Stimulated activated effector memory CD8-positive, alpha-beta T cell treated with anti-CD3 and anti-CD28 coated beads, Interleukin-12 subunit alpha, Interleukin-12 subunit beta, amount 100 ng/mL, for 72 hours (primary cell): ENCODE measurements around the gene GBGT1.

Experiments
- ATAC-seq: fragments of 150-1000 bp; cut with Tn5 transposase; 2 replicates; pipeline ENCODE4 v1.10.0; 2021
- DNase-seq, 2 donors: peaks; one replicate each; pipeline ENCODE4 v3.0.0; 2021 to 2022; ENCODE audit warnings: low spot score in 2 of 2
- H3K27ac Mint-ChIP-seq: one replicate; pipeline ENCODE4 v1.8.0; 2022; ENCODE audit warnings: mild to moderate bottlenecking, mixed read lengths
- H3K36me3 Mint-ChIP-seq: one replicate; pipeline ENCODE4 v1.8.0; 2022; ENCODE audit warnings: mild to moderate bottlenecking, mixed read lengths
- H3K4me1 Mint-ChIP-seq: one replicate; pipeline ENCODE4 v1.8.0; 2022; ENCODE audit warnings: mixed read lengths
- H3K4me3 Mint-ChIP-seq: one replicate; pipeline ENCODE4 v1.8.0; 2022; ENCODE audit warnings: mild to moderate bottlenecking, mixed read lengths
- H3K9me3 Mint-ChIP-seq: one replicate; pipeline ENCODE4 v1.8.0; 2022; ENCODE audit warnings: mixed read lengths

GBGT1 gene

DNA sequence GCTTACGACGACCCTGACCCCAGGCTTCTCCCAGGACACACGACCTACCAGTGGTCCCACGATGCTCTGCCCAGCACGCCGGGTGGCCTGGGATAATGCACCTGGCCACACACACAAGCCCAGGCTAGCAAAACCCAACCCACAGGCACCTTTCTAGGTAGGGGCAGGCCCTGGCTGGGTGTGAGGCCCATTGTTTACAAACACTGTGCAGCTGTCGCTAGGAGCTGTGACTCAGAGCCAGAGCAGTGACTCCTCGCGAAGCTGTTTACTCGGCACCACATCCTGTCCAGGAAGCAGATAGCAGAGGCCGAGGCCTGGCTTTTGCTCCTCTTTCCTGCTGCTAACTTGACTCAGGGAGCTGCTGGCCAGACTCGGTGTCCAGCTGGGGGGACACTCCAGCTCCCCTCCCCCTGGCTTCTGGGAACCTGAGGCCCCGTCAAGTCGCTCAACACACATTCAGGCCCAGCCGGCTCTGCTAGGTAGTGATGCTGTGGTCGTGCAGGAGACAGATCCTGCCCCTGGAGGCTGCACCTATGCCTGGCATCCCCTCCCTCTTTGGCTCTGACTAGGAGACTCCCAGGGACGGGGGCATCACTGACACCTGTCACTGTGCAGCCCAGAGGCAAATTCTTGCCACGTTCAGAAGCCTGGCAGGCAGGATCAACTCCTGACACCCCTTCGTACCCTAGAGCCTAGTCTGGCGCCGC is 29.9 kb downstream of the GBGT1 start:
- peak; percentile 71 to 92 for DNase-seq
- H3K27ac Mint-ChIP-seq = peak overlapping the region; percentile 100
- H3K36me3 Mint-ChIP-seq = peaks cover 74% of the 10 kb centered on the region
- peak overlapping the region; percentile 94 for H3K4me3 Mint-ChIP-seq
- peak; percentile 90 for ATAC-seq
- peaks cover 85% of the 10 kb centered on the region for H3K4me1 Mint-ChIP-seq
- H3K9me3 Mint-ChIP-seq = no peaks in the 10 kb centered on the region

- H3K27ac Mint-ChIP-seq = peak overlapping the region; percentile 100
- no peak for ATAC-seq
- H3K4me3 Mint-ChIP-seq = peak overlapping the region; percentile 94
- DNase-seq = no peak
- H3K9me3 Mint-ChIP-seq = no peaks in the 10 kb centered on the region
- peaks cover 82% of the 10 kb centered on the region for H3K36me3 Mint-ChIP-seq
- H3K4me1 Mint-ChIP-seq = peaks cover 88% of the 10 kb centered on the region
These were observed 31.5 kb downstream of the GBGT1 start for GRCh38 chr9:133132174-133132573.

GRCh38 chr9:133131506-133131905 is 32.2 kb downstream of the GBGT1 start:
- DNase-seq (no peak), ATAC-seq (no peak)
- Mint-ChIP-seq H3K36me3 (peaks cover 85% of the 10 kb centered on the region), H3K4me3 (peak overlapping the region; percentile 94), H3K9me3 (no peaks in the 10 kb centered on the region), H3K27ac (peak overlapping the region; percentile 100), H3K4me1 (peaks cover 91% of the 10 kb centered on the region)

GRCh38 chr9:133130685-133131244 is 32.9 kb downstream of the GBGT1 start:
- Mint-ChIP-seq H3K9me3 (no peaks in the 10 kb centered on the region), H3K4me1 (peaks cover 92% of the 10 kb centered on the region), H3K27ac (peak overlapping the region; percentile 100), H3K36me3 (peaks cover 88% of the 10 kb centered on the region), H3K4me3 (peak overlapping the region; percentile 94)
- ATAC-seq (peak; percentile 43), DNase-seq (peak in 1 of 2 donors; percentile 81)

DNA sequence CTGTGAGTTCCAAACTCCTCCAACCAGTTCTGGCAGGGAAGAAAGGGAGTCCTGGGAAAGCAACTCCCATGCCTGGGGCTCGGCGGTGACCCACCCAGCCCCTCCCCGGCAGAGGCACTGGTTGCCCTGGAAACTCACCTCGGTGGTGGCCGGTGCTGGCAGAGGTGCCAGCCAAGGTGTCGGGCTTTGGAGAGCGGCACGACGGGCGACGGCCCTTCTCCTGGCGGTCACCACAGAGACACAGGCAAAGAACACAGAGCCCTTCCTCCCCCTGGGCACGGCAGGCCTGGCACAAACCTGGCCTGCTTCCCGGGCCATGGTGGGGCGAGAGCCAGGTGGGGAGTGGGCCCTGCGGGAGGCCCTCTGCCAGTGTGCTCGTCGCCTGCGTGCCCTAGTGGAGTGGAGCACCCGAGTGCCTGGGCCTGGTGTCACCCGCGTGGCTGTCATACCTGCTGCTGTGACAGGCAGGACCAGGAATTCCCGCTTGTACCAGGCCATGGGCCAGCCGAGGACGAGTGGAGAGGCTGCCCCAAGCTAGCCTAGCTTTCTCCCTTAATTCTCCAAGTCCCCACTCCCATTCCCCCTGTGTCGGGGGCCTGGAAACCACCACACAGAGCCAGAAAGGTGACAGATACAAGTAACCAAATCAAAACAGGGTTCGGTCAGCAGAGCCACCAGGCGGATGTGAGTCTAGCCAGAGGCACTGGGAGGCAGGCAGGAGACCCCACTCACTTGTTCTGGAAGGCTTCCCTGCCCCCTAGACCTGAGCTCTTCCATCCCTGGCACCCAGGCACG is 34.5 kb downstream of the GBGT1 start:
- Mint-ChIP-seq H3K36me3 (peaks cover 87% of the 10 kb centered on the region), H3K4me3 (peak overlapping the region; percentile 94), H3K4me1 (peaks cover 91% of the 10 kb centered on the region), H3K27ac (peak overlapping the region; percentile 100), H3K9me3 (no peaks in the 10 kb centered on the region)
- no peak for ATAC-seq
- DNase-seq = no peak

GRCh38 chr9:133128152-133128551 is 35.6 kb downstream of the GBGT1 start:
- Mint-ChIP-seq H3K4me1 (peaks cover 91% of the 10 kb centered on the region), H3K4me3 (peak overlapping the region; percentile 94), H3K36me3 (peaks cover 81% of the 10 kb centered on the region), H3K9me3 (no peaks in the 10 kb centered on the region), H3K27ac (peak overlapping the region; percentile 96)
- ATAC-seq (no peak), DNase-seq (no peak)

DNA sequence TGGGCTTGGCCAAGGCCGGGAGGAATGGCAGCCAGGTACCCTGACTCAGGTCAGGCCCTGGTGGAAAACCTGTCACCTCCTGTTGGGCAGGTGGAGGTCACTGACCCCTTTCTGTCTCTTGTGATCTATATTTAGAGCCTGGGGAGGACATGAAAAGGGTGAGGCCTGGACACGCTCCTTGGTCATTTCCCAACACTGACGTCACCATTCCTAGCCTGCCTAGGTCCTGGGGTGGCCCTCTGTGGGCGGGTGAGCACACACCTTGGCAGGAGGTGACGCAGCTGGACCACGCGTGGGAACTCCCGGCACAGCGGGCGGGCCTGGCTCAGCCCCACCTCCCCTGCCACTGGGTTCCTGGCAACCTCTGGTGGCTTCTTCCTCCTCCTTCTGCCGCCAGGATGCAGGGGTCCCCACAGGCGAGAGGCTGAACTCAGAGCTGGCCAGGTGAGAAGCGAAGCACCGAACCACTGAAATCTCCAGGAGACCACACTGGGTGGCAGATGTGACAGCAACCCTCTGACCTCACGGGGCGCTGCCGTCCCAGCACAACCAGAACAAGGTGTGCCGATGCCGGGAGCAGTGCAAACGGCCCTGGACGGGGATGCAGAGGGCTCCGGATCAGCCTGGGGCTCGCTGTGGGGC is 36.3 kb downstream of the GBGT1 start:
- no peaks in the 10 kb centered on the region for H3K9me3 Mint-ChIP-seq
- peak overlapping the region; percentile 96 for H3K27ac Mint-ChIP-seq
- peaks cover 90% of the 10 kb centered on the region for H3K4me1 Mint-ChIP-seq
- H3K36me3 Mint-ChIP-seq = peaks cover 84% of the 10 kb centered on the region
- ATAC-seq (peak; percentile 73), DNase-seq (peak; percentile 46 to 82)
- H3K4me3 Mint-ChIP-seq = peak overlapping the region; percentile 94

GRCh38 chr9:133126697-133127339 is 36.9 kb downstream of the GBGT1 start:
- DNase-seq (no peak), ATAC-seq (no peak)
- Mint-ChIP-seq H3K27ac (peak overlapping the region; percentile 96), H3K36me3 (peaks cover 84% of the 10 kb centered on the region), H3K9me3 (no peaks in the 10 kb centered on the region), H3K4me3 (peak overlapping the region; percentile 94), H3K4me1 (peaks cover 90% of the 10 kb centered on the region)

- ATAC-seq = peak; percentile 38
These were observed 37.6 kb downstream of the GBGT1 start for GRCh38 chr9:133125941-133126696.

DNA sequence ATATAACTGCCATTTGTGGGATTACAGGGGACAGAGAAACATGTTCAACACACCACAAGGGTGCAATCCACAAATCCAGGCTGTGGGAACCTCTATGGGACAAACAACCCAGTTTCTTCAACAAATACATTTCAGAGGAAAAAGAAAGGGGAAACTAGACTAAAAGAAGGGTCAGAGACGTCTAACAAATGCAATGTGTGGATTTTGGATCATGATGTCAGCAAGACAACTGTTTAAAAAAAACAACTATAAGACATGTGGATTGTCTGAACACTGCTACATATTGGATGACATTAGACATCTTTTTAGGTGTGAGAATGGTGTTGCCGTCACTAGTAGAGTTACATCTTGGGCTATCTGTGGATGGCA is 38.8 kb downstream of the GBGT1 start:
- peaks cover 87% of the 10 kb centered on the region for H3K4me1 Mint-ChIP-seq
- peak overlapping the region; percentile 77 for H3K27ac Mint-ChIP-seq
- no peaks in the 10 kb centered on the region for H3K9me3 Mint-ChIP-seq
- ATAC-seq (no peak), DNase-seq (no peak)
- peak overlapping the region; percentile 94 for H3K4me3 Mint-ChIP-seq
- peaks cover 78% of the 10 kb centered on the region for H3K36me3 Mint-ChIP-seq

More at GRCh38 chr9:133125941-133126696, 37.6 kb downstream of the GBGT1 start:
- DNase-seq = peak in 1 of 2 donors; percentile 76
- Mint-ChIP-seq H3K4me3 (peak overlapping the region; percentile 94), H3K27ac (peak overlapping the region; percentile 96), H3K36me3 (peaks cover 81% of the 10 kb centered on the region), H3K4me1 (peaks cover 89% of the 10 kb centered on the region), H3K9me3 (no peaks in the 10 kb centered on the region)

GRCh38 chr9:133124123-133124906 is 39.4 kb downstream of the GBGT1 start:
- Mint-ChIP-seq H3K36me3 (peaks cover 78% of the 10 kb centered on the region), H3K27ac (peak overlapping the region; percentile 77), H3K4me3 (peak overlapping the region; percentile 94), H3K9me3 (no peaks in the 10 kb centered on the region), H3K4me1 (peaks cover 85% of the 10 kb centered on the region)
- no peak for DNase-seq
- no peak for ATAC-seq

DNA sequence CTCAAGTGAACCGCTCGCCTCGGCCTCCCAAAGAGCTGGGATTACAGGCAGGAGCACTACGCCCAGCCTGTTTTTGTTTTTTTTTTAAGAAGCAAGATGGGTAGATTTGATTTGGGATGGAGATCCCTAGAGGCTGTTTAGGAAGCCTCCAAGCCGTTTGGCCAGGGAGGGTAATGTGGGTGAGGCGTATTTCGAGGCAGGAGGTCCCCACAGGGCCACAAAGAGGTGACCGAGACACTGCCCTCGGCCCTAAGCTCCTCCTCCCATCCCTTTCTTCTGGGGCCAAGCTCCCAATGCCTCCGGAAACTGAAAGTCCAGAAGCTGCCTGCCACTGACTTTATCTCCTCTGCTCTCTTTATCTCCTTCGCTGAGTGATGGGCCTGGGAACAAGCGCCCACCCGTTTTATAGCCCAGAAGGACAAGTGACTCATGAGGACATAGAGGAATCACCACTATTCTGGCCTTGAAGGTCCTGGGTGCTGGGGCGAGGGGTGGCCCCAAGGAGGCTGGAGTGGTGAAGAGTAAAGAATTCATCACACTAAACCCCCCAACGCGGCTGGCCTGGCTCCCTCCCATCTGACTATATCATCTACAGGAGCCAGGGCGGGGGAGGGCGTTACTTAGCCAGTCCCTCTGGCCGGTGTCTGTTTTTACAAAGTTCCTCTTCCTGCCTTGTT is 40.6 kb downstream of the GBGT1 start:
- peaks cover 80% of the 10 kb centered on the region for H3K36me3 Mint-ChIP-seq
- H3K4me1 Mint-ChIP-seq = peaks cover 88% of the 10 kb centered on the region
- no peak overlapping the region for H3K4me3 Mint-ChIP-seq

GRCh38 chr9:133122605-133122934 is 41.1 kb downstream of the GBGT1 start:
- Mint-ChIP-seq H3K4me3 (no peak overlapping the region), H3K27ac (peak overlapping the region; percentile 77), H3K9me3 (no peaks in the 10 kb centered on the region), H3K36me3 (peaks cover 80% of the 10 kb centered on the region), H3K4me1 (peaks cover 88% of the 10 kb centered on the region)
- ATAC-seq (no peak), DNase-seq (no peak)

More for the DNA sequence above, 40.6 kb downstream of the GBGT1 start:
- ATAC-seq (no peak), DNase-seq (no peak)
- no peaks in the 10 kb centered on the region for H3K9me3 Mint-ChIP-seq
- H3K27ac Mint-ChIP-seq = peak overlapping the region; percentile 77
